Measurements from ENCODE around the gene C5orf63. TPM values are rescaled to one million over a fixed set of nuclear protein-coding genes. Genes with fewer than 3 reads are reported as not detected.
A peak's percentile ranks its signal among the peaks of the same experiment; 100 is the strongest.

The C5orf63 gene
- total and polyA plus RNA-seq, 2 of the 13 experiments (the other 11 are each of a cell fraction or from before 2014, with no cell fraction given) = 7.9 to 8.8 TPM

DNA sequence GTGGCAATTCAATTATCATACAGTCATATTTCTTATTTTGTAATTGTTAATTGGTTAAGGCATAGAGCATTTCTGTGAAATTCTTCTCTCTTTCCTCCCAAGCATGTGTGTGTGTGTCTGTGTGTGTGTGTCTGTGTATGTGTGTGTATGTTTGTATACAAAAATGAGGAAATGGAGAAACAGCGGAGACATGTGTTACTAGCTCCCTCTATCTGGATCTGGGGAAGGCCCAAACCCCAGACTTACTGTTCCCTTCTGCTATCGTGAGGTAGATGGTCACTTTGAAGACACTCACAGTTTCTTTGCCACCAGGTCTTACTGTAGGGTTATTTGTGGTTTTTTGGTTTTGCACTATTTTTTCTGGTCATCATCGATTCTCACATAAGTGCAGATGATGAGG is 11.4 kb upstream of the C5orf63 start:
- Histone ChIP-seq H3K4me2 (ENCODE audit: low read depth, low read length) (no peak overlapping the region), H4K20me1 (ENCODE audit: insufficient read depth, low read length) (no peaks in the 10 kb centered on the region), H3K36me3 (replicated peaks in 1 of 2; ENCODE audit: control insufficient read depth in 1 of 2, insufficient read depth in 2 of 2, low read length in 2 of 2) (no peaks in the 10 kb centered on the region), H3K9me3 (ENCODE audit: low read length) (no peaks in the 10 kb centered on the region), H3K4me1 (ENCODE audit: insufficient read depth, low read length) (peaks cover 17% of the 10 kb centered on the region), H3K27me3 (ENCODE audit: control insufficient read depth in 1 of 2, insufficient read depth in 2 of 2, low read length in 2 of 2) (no peaks in the 10 kb centered on the region), H3K79me2 (ENCODE audit: insufficient read depth, low read length) (no peaks in the 10 kb centered on the region), H3K9ac (ENCODE audit: insufficient read depth, low read depth, low read length) (no peak overlapping the region), H3K27ac (ENCODE audit: extremely low read length, insufficient read depth, low read length) (no peak overlapping the region), H2AFZ (ENCODE audit: low read length) (no peak overlapping the region), H3K4me3 (replicated peaks in 1 of 3; ENCODE audit: insufficient read depth in 1 of 3, low read depth in 2 of 3, low read length in 3 of 3) (no peak overlapping the region)
- peak; percentile 52 for FAIRE-seq
- in situ Hi-C loops (cut with HindIII; ENCODE audit: extremely low pct_ligation_motif_present, low pct_unique_long_range_greater_than_20kb) (no loop called here), intact Hi-C loops (cut with micrococcal nuclease; ENCODE audit: unreplicated experiment) (no loop called here)
- no peak for ATAC-seq
- no peak for DNase-seq (ENCODE audit: low spot score)
- TF ChIP-seq, protein P1, sequence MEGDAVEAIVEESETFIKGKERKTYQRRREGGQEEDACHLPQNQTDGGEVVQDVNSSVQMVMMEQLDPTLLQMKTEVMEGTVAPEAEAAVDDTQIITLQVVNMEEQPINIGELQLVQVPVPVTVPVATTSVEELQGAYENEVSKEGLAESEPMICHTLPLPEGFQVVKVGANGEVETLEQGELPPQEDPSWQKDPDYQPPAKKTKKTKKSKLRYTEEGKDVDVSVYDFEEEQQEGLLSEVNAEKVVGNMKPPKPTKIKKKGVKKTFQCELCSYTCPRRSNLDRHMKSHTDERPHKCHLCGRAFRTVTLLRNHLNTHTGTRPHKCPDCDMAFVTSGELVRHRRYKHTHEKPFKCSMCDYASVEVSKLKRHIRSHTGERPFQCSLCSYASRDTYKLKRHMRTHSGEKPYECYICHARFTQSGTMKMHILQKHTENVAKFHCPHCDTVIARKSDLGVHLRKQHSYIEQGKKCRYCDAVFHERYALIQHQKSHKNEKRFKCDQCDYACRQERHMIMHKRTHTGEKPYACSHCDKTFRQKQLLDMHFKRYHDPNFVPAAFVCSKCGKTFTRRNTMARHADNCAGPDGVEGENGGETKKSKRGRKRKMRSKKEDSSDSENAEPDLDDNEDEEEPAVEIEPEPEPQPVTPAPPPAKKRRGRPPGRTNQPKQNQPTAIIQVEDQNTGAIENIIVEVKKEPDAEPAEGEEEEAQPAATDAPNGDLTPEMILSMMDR (CRISPR knock-in tag; IDR thresholded peaks at IDR 0.05) = 0 out of 2 replicates have a peak, but pooled peaks have one; percentile 14
- no peak for TF ChIP-seq CBX5 (CRISPR knock-in tag; IDR thresholded peaks at IDR 0.05; ENCODE audit: borderline replicate concordance)
- BruUV-seq (replicated peaks) = no TSS peak
- 35% methylated on average over 3 of the region's 3 CpGs for WGBS (ENCODE audit: low lambda C conversion rate)
- ChIA-PET POLR2A (no interaction called here), CTCF (ENCODE audit: low intra/inter-chr PET ratio, low total read pairs) (no interaction called here)

DNA sequence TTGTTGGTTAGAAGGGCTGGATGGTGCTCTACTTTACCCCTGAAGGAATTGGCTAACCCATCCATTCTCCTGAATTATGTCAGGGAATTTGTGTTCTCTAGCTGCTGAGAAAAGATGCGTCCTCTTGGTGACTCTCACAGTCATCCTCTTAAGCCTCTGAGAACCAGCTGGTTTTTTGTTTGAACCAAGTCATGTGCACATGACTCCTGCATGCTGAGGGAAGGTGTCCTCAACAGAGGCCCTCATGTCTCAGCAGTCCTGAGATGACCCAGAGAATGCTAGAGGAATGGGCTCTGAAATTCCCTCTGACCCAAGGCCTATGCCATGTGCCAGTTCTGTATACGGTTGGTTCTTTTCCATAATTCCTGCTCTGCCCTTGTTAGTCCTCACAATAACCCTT is 10.4 kb upstream of the C5orf63 start:
- FAIRE-seq (no peak), ATAC-seq (no peak), DNase-seq (ENCODE audit: low spot score) (no peak)
- no TSS peak for BruUV-seq (replicated peaks)
- Histone ChIP-seq H4K20me1 (ENCODE audit: insufficient read depth, low read length) (no peaks in the 10 kb centered on the region), H3K36me3 (replicated peaks in 1 of 2; ENCODE audit: control insufficient read depth in 1 of 2, insufficient read depth in 2 of 2, low read length in 2 of 2) (no peaks in the 10 kb centered on the region), H3K9ac (ENCODE audit: insufficient read depth, low read depth, low read length) (no peak overlapping the region), H3K9me3 (ENCODE audit: low read length) (no peaks in the 10 kb centered on the region), H3K4me2 (ENCODE audit: low read depth, low read length) (no peak overlapping the region), H3K4me1 (ENCODE audit: insufficient read depth, low read length) (peaks cover 25% of the 10 kb centered on the region), H3K27ac (ENCODE audit: extremely low read length, insufficient read depth, low read length) (no peak overlapping the region), H3K79me2 (ENCODE audit: insufficient read depth, low read length) (no peaks in the 10 kb centered on the region), H3K4me3 (replicated peaks in 1 of 3; ENCODE audit: insufficient read depth in 1 of 3, low read depth in 2 of 3, low read length in 3 of 3) (no peak overlapping the region), H2AFZ (ENCODE audit: low read length) (no peak overlapping the region), H3K27me3 (ENCODE audit: control insufficient read depth in 1 of 2, insufficient read depth in 2 of 2, low read length in 2 of 2) (no peaks in the 10 kb centered on the region)
- CTCF ChIA-PET (ENCODE audit: low intra/inter-chr PET ratio, low total read pairs) = no interaction called here
- in situ Hi-C loops (cut with HindIII; ENCODE audit: extremely low pct_ligation_motif_present, low pct_unique_long_range_greater_than_20kb) = no loop called here
- intact Hi-C loops (cut with micrococcal nuclease; ENCODE audit: unreplicated experiment) = no loop called here
- WGBS (ENCODE audit: low lambda C conversion rate) = 62% methylated on average over 2 of the region's 2 CpGs
- POLR2A ChIA-PET = no interaction called here
- TF ChIP-seq ISX (CRISPR knock-in tag; conservative IDR thresholded peaks at IDR 0.05) = no peak
- no peak for TF ChIP-seq MEIS2 (CRISPR knock-in tag; IDR thresholded peaks at IDR 0.05)
- TF ChIP-seq ZNF441 (CRISPR knock-in tag; IDR thresholded peaks at IDR 0.05; ENCODE audit: borderline replicate concordance) = no peak
- TF ChIP-seq YEATS2 (CRISPR knock-in tag; IDR thresholded peaks at IDR 0.05; ENCODE audit: borderline replicate concordance) = no peak
- no peak for TF ChIP-seq FOXC1 (CRISPR knock-in tag; IDR thresholded peaks at IDR 0.05; ENCODE audit: borderline replicate concordance)
- TF ChIP-seq, protein P2, sequence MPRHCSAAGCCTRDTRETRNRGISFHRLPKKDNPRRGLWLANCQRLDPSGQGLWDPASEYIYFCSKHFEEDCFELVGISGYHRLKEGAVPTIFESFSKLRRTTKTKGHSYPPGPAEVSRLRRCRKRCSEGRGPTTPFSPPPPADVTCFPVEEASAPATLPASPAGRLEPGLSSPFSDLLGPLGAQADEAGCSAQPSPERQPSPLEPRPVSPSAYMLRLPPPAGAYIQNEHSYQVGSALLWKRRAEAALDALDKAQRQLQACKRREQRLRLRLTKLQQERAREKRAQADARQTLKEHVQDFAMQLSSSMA (CRISPR knock-in tag; IDR thresholded peaks at IDR 0.05) = no peak
- TF ChIP-seq, protein P3, sequence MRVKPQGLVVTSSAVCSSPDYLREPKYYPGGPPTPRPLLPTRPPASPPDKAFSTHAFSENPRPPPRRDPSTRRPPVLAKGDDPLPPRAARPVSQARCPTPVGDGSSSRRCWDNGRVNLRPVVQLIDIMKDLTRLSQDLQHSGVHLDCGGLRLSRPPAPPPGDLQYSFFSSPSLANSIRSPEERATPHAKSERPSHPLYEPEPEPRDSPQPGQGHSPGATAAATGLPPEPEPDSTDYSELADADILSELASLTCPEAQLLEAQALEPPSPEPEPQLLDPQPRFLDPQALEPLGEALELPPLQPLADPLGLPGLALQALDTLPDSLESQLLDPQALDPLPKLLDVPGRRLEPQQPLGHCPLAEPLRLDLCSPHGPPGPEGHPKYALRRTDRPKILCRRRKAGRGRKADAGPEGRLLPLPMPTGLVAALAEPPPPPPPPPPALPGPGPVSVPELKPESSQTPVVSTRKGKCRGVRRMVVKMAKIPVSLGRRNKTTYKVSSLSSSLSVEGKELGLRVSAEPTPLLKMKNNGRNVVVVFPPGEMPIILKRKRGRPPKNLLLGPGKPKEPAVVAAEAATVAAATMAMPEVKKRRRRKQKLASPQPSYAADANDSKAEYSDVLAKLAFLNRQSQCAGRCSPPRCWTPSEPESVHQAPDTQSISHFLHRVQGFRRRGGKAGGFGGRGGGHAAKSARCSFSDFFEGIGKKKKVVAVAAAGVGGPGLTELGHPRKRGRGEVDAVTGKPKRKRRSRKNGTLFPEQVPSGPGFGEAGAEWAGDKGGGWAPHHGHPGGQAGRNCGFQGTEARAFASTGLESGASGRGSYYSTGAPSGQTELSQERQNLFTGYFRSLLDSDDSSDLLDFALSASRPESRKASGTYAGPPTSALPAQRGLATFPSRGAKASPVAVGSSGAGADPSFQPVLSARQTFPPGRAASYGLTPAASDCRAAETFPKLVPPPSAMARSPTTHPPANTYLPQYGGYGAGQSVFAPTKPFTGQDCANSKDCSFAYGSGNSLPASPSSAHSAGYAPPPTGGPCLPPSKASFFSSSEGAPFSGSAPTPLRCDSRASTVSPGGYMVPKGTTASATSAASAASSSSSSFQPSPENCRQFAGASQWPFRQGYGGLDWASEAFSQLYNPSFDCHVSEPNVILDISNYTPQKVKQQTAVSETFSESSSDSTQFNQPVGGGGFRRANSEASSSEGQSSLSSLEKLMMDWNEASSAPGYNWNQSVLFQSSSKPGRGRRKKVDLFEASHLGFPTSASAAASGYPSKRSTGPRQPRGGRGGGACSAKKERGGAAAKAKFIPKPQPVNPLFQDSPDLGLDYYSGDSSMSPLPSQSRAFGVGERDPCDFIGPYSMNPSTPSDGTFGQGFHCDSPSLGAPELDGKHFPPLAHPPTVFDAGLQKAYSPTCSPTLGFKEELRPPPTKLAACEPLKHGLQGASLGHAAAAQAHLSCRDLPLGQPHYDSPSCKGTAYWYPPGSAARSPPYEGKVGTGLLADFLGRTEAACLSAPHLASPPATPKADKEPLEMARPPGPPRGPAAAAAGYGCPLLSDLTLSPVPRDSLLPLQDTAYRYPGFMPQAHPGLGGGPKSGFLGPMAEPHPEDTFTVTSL (CRISPR knock-in tag; IDR thresholded peaks at IDR 0.05; ENCODE audit: borderline replicate concordance) = no peak
